HepG2 (cell line): ENCODE results near the gene PPP2R1B. TPM values are rescaled to one million over a fixed set of nuclear protein-coding genes. Genes with fewer than 3 reads are reported as not detected.
A peak's percentile ranks its signal among the peaks of the same experiment; 100 is the strongest.

ENCODE experiments used
- ARID2 ChIP-seq: sonication (generic); formaldehyde crosslinking; IDR thresholded peaks from 2 replicates; pipeline ENCODE4 v1.8.1; 2022; ENCODE audit warnings: mild to moderate bottlenecking, missing genetic modification reagents, borderline replicate concordance
- EP300 ChIP-seq, 3 experiments: sonication (generic) in 1 of 3; formaldehyde crosslinking in 1 of 3; IDR thresholded peaks; 2 replicates each; pipeline versions ENCODE4 v1.5.1 to v1.6.1; 2011 to 2020; ENCODE audit warnings: low read depth in 2 of 3, low read length in 2 of 3, borderline replicate concordance in 1 of 3, improper control_type of control experiment in 1 of 3, mild to moderate bottlenecking in 1 of 3, missing genetic modification reagents in 1 of 3, moderate library complexity in 1 of 3
- JARID2 ChIP-seq: sonication (generic); formaldehyde crosslinking; IDR thresholded peaks from 2 replicates; pipeline ENCODE4 v1.8.1; 2023; ENCODE audit warnings: missing genetic modification reagents, inconsistent platforms; ENCODE audit not compliant: insufficient replicate concordance
- MAF1 ChIP-seq: sonication (generic); formaldehyde crosslinking; IDR thresholded peaks from 2 replicates; pipeline ENCODE4 v1.5.0; 2020; ENCODE audit warnings: missing genetic modification reagents, borderline replicate concordance
- NFE2 ChIP-seq: sonication (generic); formaldehyde crosslinking; IDR thresholded peaks from 2 replicates; pipeline ENCODE4 v1.4.0; 2020; ENCODE audit warnings: missing genetic modification reagents
- WIZ ChIP-seq: sonication (generic); formaldehyde crosslinking; IDR thresholded peaks from 2 replicates; pipeline ENCODE4 v1.5.1; 2020; ENCODE audit warnings: mild to moderate bottlenecking, missing genetic modification reagents
- ZFX ChIP-seq: sonication (generic); formaldehyde crosslinking; IDR thresholded peaks from 2 replicates; pipeline ENCODE4 v1.4.0; 2020; ENCODE audit warnings: mild to moderate bottlenecking, low read depth, missing genetic modification reagents, moderate library complexity
- ZNF138 ChIP-seq: sonication (generic); formaldehyde crosslinking; IDR thresholded peaks from 2 replicates; pipeline ENCODE4 v1.5.0; 2020; ENCODE audit warnings: mild to moderate bottlenecking, low read depth, missing genetic modification reagents
- ZNF143 ChIP-seq: sonication (generic); formaldehyde crosslinking; IDR thresholded peaks from 2 replicates; pipeline ENCODE4 v1.4.0; 2020; ENCODE audit warnings: missing genetic modification reagents
- ZNF17 ChIP-seq: sonication (generic); formaldehyde crosslinking; IDR thresholded peaks from 2 replicates; pipeline ENCODE4 v1.5.0; 2020; ENCODE audit warnings: mild to moderate bottlenecking, missing genetic modification reagents
- ZNF335 ChIP-seq: sonication (generic); formaldehyde crosslinking; IDR thresholded peaks from 2 replicates; pipeline ENCODE4 v1.4.0; 2020; ENCODE audit warnings: missing genetic modification reagents
- ZNF350 ChIP-seq: sonication (generic); formaldehyde crosslinking; IDR thresholded peaks from 2 replicates; pipeline ENCODE4 v1.4.0; 2020; ENCODE audit warnings: mild to moderate bottlenecking, low read depth, missing genetic modification reagents, borderline replicate concordance
- ZNF644 ChIP-seq: IDR thresholded peaks from 2 replicates; pipeline ENCODE4 v1.6.1; 2016; ENCODE audit warnings: low read depth
- ZNF713 ChIP-seq: sonication (generic); formaldehyde crosslinking; IDR thresholded peaks from 2 replicates; pipeline ENCODE4 v1.4.0; 2020; ENCODE audit warnings: mild to moderate bottlenecking, missing genetic modification reagents
- ZNF780A ChIP-seq: sonication (generic); formaldehyde crosslinking; IDR thresholded peaks from 2 replicates; pipeline ENCODE4 v1.8.0; 2022; ENCODE audit warnings: mild to moderate bottlenecking, missing genetic modification reagents, moderate library complexity
- ZZZ3 ChIP-seq: sonication (generic); formaldehyde crosslinking; IDR thresholded peaks from 2 replicates; pipeline ENCODE4 v1.4.0; 2020; ENCODE audit warnings: missing genetic modification reagents, mild to moderate bottlenecking, borderline replicate concordance
- polyA plus RNA-seq, 8 experiments: library from polyadenylated mRNA; depleted of rRNA in 3 of 8; stranded (reverse) in 7 of 8; unstranded in 1 of 8; fragments of >200 nt; fragmentation: Illumina TruSeq in 4 of 8; extraction: Trizol in 4 of 8; gene quantifications; 2 replicates each; pipeline versions ENCODE4 v1.2.1 to v1.2.3, GENCODE V29; 2011 to 2016; ENCODE audit warnings: low read depth in 4 of 8, missing spikeins in 1 of 8, mixed read lengths in 1 of 8; ENCODE audit not compliant: insufficient read depth in 1 of 8
- total RNA-seq, 5 experiments: library from RNA; depleted of rRNA; stranded (reverse); fragments of >200 nt; fragmentation: Illumina TruSeq; extraction: Trizol; gene quantifications; 2 replicates each; pipeline ENCODE4 v1.2.3, GENCODE V29; 2016; ENCODE audit warnings: low read depth in 1 of 5
- TF ChIP-seq, protein P1 (sequence below): sonication (generic); formaldehyde crosslinking; IDR thresholded peaks from 2 replicates; pipeline ENCODE4 v1.5.0; 2020; ENCODE audit warnings: mild to moderate bottlenecking, missing genetic modification reagents
- TF ChIP-seq, protein P2 (sequence below): sonication (generic); formaldehyde crosslinking; IDR thresholded peaks from 2 replicates; pipeline ENCODE4 v1.4.0; 2020; ENCODE audit warnings: mild to moderate bottlenecking, low read depth, missing genetic modification reagents
- TF ChIP-seq, protein P3 (sequence below): sonication (generic); formaldehyde crosslinking; IDR thresholded peaks from 2 replicates; pipeline ENCODE4 v1.5.0; 2020; ENCODE audit warnings: missing genetic modification reagents
- TF ChIP-seq, protein P4 (sequence below): fragments of 450-650 bp; IDR thresholded peaks from 2 replicates; pipeline ENCODE4 v1.6.1; 2016
- TF ChIP-seq, protein P5 (sequence below), 2 experiments: sonication (generic) in 1 of 2; formaldehyde crosslinking in 1 of 2; IDR thresholded peaks; 2 replicates each; pipeline versions ENCODE4 v1.5.1 to v1.6.1; 2011 to 2020; ENCODE audit warnings: borderline replicate concordance in 1 of 2, low read depth in 1 of 2, low read length in 1 of 2, mild to moderate bottlenecking in 1 of 2, missing genetic modification reagents in 1 of 2, moderate library complexity in 1 of 2

Gene PPP2R1B
- total and polyA plus RNA-seq, 2 of the 13 experiments (the other 11 are each of a cell fraction or from before 2014, with no cell fraction given) = 22.1 to 56.8 TPM

DNA sequence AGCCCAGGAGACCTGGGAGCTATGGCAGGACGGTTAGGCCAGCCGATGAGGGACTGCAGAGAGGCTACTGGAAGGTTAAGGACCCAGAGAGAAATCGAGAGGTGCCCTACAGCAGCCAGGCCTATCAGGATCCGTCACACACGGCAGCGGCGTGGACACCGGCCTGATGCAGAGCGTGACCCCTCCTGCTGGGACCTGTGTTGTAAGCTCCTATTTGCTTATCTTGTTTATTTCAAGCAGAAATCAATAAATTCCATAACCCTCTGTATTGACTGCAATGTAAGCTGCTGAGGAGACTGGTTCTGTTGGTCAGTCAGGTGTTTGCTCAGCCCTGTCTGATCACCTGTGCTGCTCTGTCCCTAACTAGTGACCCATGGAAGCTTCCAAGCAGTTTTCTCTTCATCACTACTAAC is 39.9 kb downstream of the PPP2R1B start (continued):
- no peak for TF ChIP-seq ZNF780A (CRISPR knock-in tag)
- TF ChIP-seq WIZ (CRISPR knock-in tag) = no peak; the same call in 1 of the 2 replicates
- TF ChIP-seq, protein P1, sequence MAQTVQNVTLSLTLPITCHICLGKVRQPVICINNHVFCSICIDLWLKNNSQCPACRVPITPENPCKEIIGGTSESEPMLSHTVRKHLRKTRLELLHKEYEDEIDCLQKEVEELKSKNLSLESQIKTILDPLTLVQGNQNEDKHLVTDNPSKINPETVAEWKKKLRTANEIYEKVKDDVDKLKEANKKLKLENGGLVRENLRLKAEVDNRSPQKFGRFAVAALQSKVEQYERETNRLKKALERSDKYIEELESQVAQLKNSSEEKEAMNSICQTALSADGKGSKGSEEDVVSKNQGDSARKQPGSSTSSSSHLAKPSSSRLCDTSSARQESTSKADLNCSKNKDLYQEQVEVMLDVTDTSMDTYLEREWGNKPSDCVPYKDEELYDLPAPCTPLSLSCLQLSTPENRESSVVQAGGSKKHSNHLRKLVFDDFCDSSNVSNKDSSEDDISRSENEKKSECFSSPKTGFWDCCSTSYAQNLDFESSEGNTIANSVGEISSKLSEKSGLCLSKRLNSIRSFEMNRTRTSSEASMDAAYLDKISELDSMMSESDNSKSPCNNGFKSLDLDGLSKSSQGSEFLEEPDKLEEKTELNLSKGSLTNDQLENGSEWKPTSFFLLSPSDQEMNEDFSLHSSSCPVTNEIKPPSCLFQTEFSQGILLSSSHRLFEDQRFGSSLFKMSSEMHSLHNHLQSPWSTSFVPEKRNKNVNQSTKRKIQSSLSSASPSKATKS (CRISPR knock-in tag) = peak; percentile 74; the same call in 1 of the 2 replicates
- TF ChIP-seq, protein P2, sequence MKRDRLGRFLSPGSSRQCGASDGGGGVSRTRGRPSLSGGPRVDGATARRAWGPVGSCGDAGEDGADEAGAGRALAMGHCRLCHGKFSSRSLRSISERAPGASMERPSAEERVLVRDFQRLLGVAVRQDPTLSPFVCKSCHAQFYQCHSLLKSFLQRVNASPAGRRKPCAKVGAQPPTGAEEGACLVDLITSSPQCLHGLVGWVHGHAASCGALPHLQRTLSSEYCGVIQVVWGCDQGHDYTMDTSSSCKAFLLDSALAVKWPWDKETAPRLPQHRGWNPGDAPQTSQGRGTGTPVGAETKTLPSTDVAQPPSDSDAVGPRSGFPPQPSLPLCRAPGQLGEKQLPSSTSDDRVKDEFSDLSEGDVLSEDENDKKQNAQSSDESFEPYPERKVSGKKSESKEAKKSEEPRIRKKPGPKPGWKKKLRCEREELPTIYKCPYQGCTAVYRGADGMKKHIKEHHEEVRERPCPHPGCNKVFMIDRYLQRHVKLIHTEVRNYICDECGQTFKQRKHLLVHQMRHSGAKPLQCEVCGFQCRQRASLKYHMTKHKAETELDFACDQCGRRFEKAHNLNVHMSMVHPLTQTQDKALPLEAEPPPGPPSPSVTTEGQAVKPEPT (CRISPR knock-in tag) = no peak
- TF ChIP-seq ZNF335 (CRISPR knock-in tag) = no peak
- TF ChIP-seq ZNF138 (CRISPR knock-in tag) = no peak
- TF ChIP-seq ZZZ3 (CRISPR knock-in tag) = no peak
- TF ChIP-seq NFE2 (CRISPR knock-in tag) = no peak
- no peak for TF ChIP-seq ZNF713 (CRISPR knock-in tag)
- TF ChIP-seq, protein P3, sequence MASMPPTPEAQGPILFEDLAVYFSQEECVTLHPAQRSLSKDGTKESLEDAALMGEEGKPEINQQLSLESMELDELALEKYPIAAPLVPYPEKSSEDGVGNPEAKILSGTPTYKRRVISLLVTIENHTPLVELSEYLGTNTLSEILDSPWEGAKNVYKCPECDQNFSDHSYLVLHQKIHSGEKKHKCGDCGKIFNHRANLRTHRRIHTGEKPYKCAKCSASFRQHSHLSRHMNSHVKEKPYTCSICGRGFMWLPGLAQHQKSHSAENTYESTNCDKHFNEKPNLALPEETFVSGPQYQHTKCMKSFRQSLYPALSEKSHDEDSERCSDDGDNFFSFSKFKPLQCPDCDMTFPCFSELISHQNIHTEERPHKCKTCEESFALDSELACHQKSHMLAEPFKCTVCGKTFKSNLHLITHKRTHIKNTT (CRISPR knock-in tag) = no peak
- TF ChIP-seq, protein P4, sequence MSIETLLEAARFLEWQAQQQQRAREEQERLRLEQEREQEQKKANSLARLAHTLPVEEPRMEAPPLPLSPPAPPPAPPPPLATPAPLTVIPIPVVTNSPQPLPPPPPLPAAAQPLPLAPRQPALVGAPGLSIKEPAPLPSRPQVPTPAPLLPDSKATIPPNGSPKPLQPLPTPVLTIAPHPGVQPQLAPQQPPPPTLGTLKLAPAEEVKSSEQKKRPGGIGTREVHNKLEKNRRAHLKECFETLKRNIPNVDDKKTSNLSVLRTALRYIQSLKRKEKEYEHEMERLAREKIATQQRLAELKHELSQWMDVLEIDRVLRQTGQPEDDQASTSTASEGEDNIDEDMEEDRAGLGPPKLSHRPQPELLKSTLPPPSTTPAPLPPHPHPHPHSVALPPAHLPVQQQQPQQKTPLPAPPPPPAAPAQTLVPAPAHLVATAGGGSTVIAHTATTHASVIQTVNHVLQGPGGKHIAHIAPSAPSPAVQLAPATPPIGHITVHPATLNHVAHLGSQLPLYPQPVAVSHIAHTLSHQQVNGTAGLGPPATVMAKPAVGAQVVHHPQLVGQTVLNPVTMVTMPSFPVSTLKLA = no peak
- no peak for TF ChIP-seq ARID2 (CRISPR knock-in tag)
- TF ChIP-seq ZNF17 (CRISPR knock-in tag) = no peak
- no peak for TF ChIP-seq MAF1 (CRISPR knock-in tag)
- no peak for TF ChIP-seq JARID2 (CRISPR knock-in tag)
- peak; percentile 69 for TF ChIP-seq ZFX (CRISPR knock-in tag)
- no peak for TF ChIP-seq ZNF644 (CRISPR knock-in tag)
- peak in 1 of 2 experiments; percentile 85; a peak in 2 of 4 replicates for TF ChIP-seq EP300 (IDR thresholded peaks at IDR 0.05; ENCODE audit: low read depth in 2 of 2, low read length in 2 of 2)
- no peak for TF ChIP-seq EP300 (CRISPR knock-in tag; IDR thresholded peaks at IDR 0.05; ENCODE audit: borderline replicate concordance)
- TF ChIP-seq ZNF143 = no peak
- TF ChIP-seq, protein P5, sequence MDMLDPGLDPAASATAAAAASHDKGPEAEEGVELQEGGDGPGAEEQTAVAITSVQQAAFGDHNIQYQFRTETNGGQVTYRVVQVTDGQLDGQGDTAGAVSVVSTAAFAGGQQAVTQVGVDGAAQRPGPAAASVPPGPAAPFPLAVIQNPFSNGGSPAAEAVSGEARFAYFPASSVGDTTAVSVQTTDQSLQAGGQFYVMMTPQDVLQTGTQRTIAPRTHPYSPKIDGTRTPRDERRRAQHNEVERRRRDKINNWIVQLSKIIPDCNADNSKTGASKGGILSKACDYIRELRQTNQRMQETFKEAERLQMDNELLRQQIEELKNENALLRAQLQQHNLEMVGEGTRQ (IDR thresholded peaks at IDR 0.05; ENCODE audit: low read depth, low read length) = no peak
- TF ChIP-seq, protein P5 (CRISPR knock-in tag; IDR thresholded peaks at IDR 0.05; ENCODE audit: borderline replicate concordance) = 0 out of 2 replicates have a peak, but pooled peaks have one; percentile 25
- TF ChIP-seq ZNF350 (CRISPR knock-in tag) = peak; percentile 92
